Stimulated activated CD8-positive, alpha-beta memory T cell treated with anti-CD3 and anti-CD28 coated beads, Interleukin-7, amount 100 ng/mL, for 24 hours (primary cell): Measurements from ENCODE around the gene PMS2.
"Not testable (repeated sequence)": the region's sequence is repeated elsewhere in the genome, so short reads cannot be mapped to it uniquely, and the experiment has no call there.

Experiments used
- DNase-seq: peaks from one replicate; pipeline ENCODE4 v3.0.0-alpha.2; 2020; ENCODE audit warnings: low read depth

Gene PMS2

GRCh38 chr7:6008668-6009611 is at the start of gene PMS2, which contains the start of gene AIMP2:
Gene PMS2 (minus strand): TSS chr7:6009049. CDS start chr7:6009019, 30 bp downstream.
Gene AIMP2 (plus strand): TSS chr7:6009272. CDS start chr7:6009364, 92 bp downstream.
- DNase-seq = peak; percentile 95

GRCh38 chr7:6057316-6058129 is 48.7 kb upstream of the PMS2 start:
- DNase-seq = no peak

- DNase-seq = no peak
These were observed 47.8 kb upstream of the PMS2 start for GRCh38 chr7:6056616-6057015.

- DNase-seq = not testable (repeated sequence)
These were observed 42.3 kb upstream of the PMS2 start for GRCh38 chr7:6051185-6051584.

- DNase-seq = no peak
These were observed 40.9 kb upstream of the PMS2 start for GRCh38 chr7:6049780-6050179.

- no peak for DNase-seq
These were observed 26.8 kb upstream of the PMS2 start for GRCh38 chr7:6035686-6036085.

- DNase-seq = no peak
These were observed 26.3 kb upstream of the PMS2 start for GRCh38 chr7:6035165-6035564.

GRCh38 chr7:6032641-6033040 is 23.8 kb upstream of the PMS2 start:
- no peak for DNase-seq

GRCh38 chr7:6032167-6032566 is 23.3 kb upstream of the PMS2 start:
- DNase-seq = no peak

GRCh38 chr7:6031567-6031966 is 22.7 kb upstream of the PMS2 start:
- DNase-seq = no peak

GRCh38 chr7:6030988-6031387 is 22.1 kb upstream of the PMS2 start, which contains the start of gene ANKRD61:
Gene ANKRD61 (plus strand): TSS chr7:6031376. CDS start chr7:6031376, 0 bp downstream.
- DNase-seq = no peak

GRCh38 chr7:6028563-6028962 is 19.7 kb upstream of the PMS2 start:
- DNase-seq = no peak

GRCh38 chr7:6027806-6028365 is 19.0 kb upstream of the PMS2 start:
- DNase-seq = no peak

- no peak for DNase-seq
These were observed 18.0 kb upstream of the PMS2 start for GRCh38 chr7:6026820-6027311.

GRCh38 chr7:6026011-6026819 is 17.4 kb upstream of the PMS2 start:
- peak; percentile 22 for DNase-seq

- DNase-seq = no peak
These were observed 15.2 kb upstream of the PMS2 start for GRCh38 chr7:6023974-6024435.

GRCh38 chr7:6022707-6023106 is 13.9 kb upstream of the PMS2 start:
- no peak for DNase-seq

GRCh38 chr7:6020371-6021286 is 11.8 kb upstream of the PMS2 start:
- DNase-seq = no peak

GRCh38 chr7:6016653-6016966 is 7.8 kb upstream of the PMS2 start:
- no peak for DNase-seq

GRCh38 chr7:6015917-6016652 is 7.2 kb upstream of the PMS2 start:
- no peak for DNase-seq
